BLaER1 treated with 17β-estradiol and CSF1 and Interleukin-3, amounts not matched to agents 10 nM and 100 nM (cell line): Measurements from ENCODE around the gene RRN3.
"Not testable (repeated sequence)": the region's sequence is repeated elsewhere in the genome, so short reads cannot be mapped to it uniquely, and the experiment has no call there.

Source experiments
- H3K27ac ChIP-seq, 11 experiments: shearing (Covaris generic); formaldehyde crosslinking; 2 replicates each; pipeline ENCODE4 v1.8.1; 2022
- H3K27me3 ChIP-seq, 11 experiments: shearing (Covaris generic); formaldehyde crosslinking; 2 replicates each; pipeline ENCODE4 v1.8.1; 2022
- H3K36me3 ChIP-seq, 11 experiments: shearing (Covaris generic); formaldehyde crosslinking; 2 replicates each; pipeline ENCODE4 v1.8.1; 2022
- H3K4me1 ChIP-seq, 10 experiments: shearing (Covaris generic); formaldehyde crosslinking; 2 replicates each; pipeline ENCODE4 v1.8.1; 2022
- H3K4me2 ChIP-seq, 11 experiments: shearing (Covaris generic); formaldehyde crosslinking; 2 replicates each; pipeline ENCODE4 v1.8.1; 2022
- H3K4me3 ChIP-seq, 10 experiments: shearing (Covaris generic); formaldehyde crosslinking; 2 replicates each; pipeline ENCODE4 v1.8.1; 2022
- H3K9ac ChIP-seq, 11 experiments: shearing (Covaris generic); formaldehyde crosslinking; 2 replicates each; pipeline ENCODE4 v1.8.1; 2022
- H3K9me3 ChIP-seq, 11 experiments: shearing (Covaris generic); formaldehyde crosslinking; replicated peaks in 1 of 11; 2 replicates each; pipeline ENCODE4 v1.8.1; 2022
- H4K20me1 ChIP-seq, 11 experiments: shearing (Covaris generic); formaldehyde crosslinking; 2 replicates each; pipeline ENCODE4 v1.8.1; 2022
- Cebpa-rat ChIP-seq, 11 experiments: shearing (Covaris generic); IDR thresholded peaks; 2 replicates each; pipeline ENCODE4 v1.8.1; 2022

Gene RRN3

GRCh38 chr16:15093955-15094827 is at the start of gene RRN3:
Gene RRN3, minus strand, starts transcription at chr16:15094272. Its CDS starts 39 bp downstream, at chr16:15094233.
- H3K4me1 ChIP-seq, result peaks cover 12 to 19% (median 16%) of the 10 kb centered on the region in 10 experiments
- H3K36me3 ChIP-seq, result peaks cover 14 to 37% (median 25%) of the 10 kb centered on the region in 11 experiments
- peak within 1 kb of the TSS; percentile 63 to 91 (median 87); a peak in 21 of 22 replicates for H3K27ac ChIP-seq
- H3K27me3 ChIP-seq, H3K9me3 ChIP-seq: not testable (repeated sequence)
- peak within 1 kb of the TSS; percentile 75 to 91 (median 86) for H3K9ac ChIP-seq
- H3K4me3 ChIP-seq, result peak within 1 kb of the TSS; percentile 65 to 78 (median 70)
- H4K20me1 ChIP-seq, result peaks cover 0 to 34% (median 6%) of the 10 kb centered on the region in 11 experiments; a peak in 9 of 22 replicates
- peak within 1 kb of the TSS; percentile 82 to 95 (median 84) for H3K4me2 ChIP-seq

- not testable (repeated sequence) for H3K4me3 ChIP-seq, H3K27me3 ChIP-seq, H3K9me3 ChIP-seq, H3K36me3 ChIP-seq
- peak overlapping the region in 8 of 11 experiments; percentile 35 to 64 (median 51); a peak in 12 of 22 replicates for H3K9ac ChIP-seq
- peak overlapping the region in 8 of 11 experiments; percentile 19 to 60 (median 36); a peak in 8 of 22 replicates for H3K27ac ChIP-seq
- H3K4me2 ChIP-seq, result peak overlapping the region; percentile 44 to 78 (median 64); a peak in 18 of 22 replicates
- H4K20me1 ChIP-seq, result peaks cover 43 to 92% (median 75%) of the 10 kb centered on the region in 11 experiments; a peak in 20 of 22 replicates
- peaks cover 19 to 48% (median 34%) of the 10 kb centered on the region in 10 experiments for H3K4me1 ChIP-seq
Measured at GRCh38 chr16:15143601-15144091, 49.6 kb upstream of the RRN3 start.

- H3K4me1 ChIP-seq, result peaks cover 19 to 42% (median 31%) of the 10 kb centered on the region in 10 experiments
- peaks cover 43 to 86% (median 75%) of the 10 kb centered on the region in 11 experiments; a peak in 20 of 22 replicates for H4K20me1 ChIP-seq
- H3K27ac ChIP-seq, H3K36me3 ChIP-seq, H3K27me3 ChIP-seq, H3K4me3 ChIP-seq, H3K9me3 ChIP-seq: not testable (repeated sequence)
- peak overlapping the region in 2 of 11 experiments; percentile 60 to 68; a peak in 2 of 22 replicates for H3K4me2 ChIP-seq
- H3K9ac ChIP-seq, result peak overlapping the region in 1 of 11 experiments; percentile 59; a peak in 2 of 22 replicates
Measured at GRCh38 chr16:15142891-15143600, 49.0 kb upstream of the RRN3 start.

- Histone ChIP-seq H3K4me1 (peaks cover 19 to 35% (median 24%) of the 10 kb centered on the region in 10 experiments), H4K20me1 (peaks cover 43 to 81% (median 70%) of the 10 kb centered on the region in 11 experiments; a peak in 20 of 22 replicates)
- H3K36me3 ChIP-seq, H3K4me2 ChIP-seq, H3K4me3 ChIP-seq, H3K27me3 ChIP-seq, H3K27ac ChIP-seq, H3K9me3 ChIP-seq, H3K9ac ChIP-seq: not testable (repeated sequence)
Measured at GRCh38 chr16:15142107-15142890, 48.2 kb upstream of the RRN3 start.

- Histone ChIP-seq H3K9ac (no peak overlapping the region), H3K4me1 (peaks cover 19 to 32% (median 21%) of the 10 kb centered on the region in 10 experiments), H3K4me3 (no peak overlapping the region), H3K36me3 (no peaks in the 10 kb centered on the region), H3K27ac (no peak overlapping the region), H3K9me3 (no peaks in the 10 kb centered on the region), H3K27me3 (no peaks in the 10 kb centered on the region), H4K20me1 (peaks cover 43 to 75% (median 65%) of the 10 kb centered on the region in 11 experiments; a peak in 20 of 22 replicates), H3K4me2 (no peak overlapping the region)
- TF ChIP-seq Cebpa-rat (IDR thresholded peaks at IDR 0.05), result no peak
Measured at GRCh38 chr16:15141586-15141985, 47.5 kb upstream of the RRN3 start.

GRCh38 chr16:15140444-15141365 is 46.6 kb upstream of the RRN3 start:
- not testable (repeated sequence) for H3K9me3 ChIP-seq, H3K9ac ChIP-seq, H3K36me3 ChIP-seq, H3K27me3 ChIP-seq, H3K4me3 ChIP-seq, H3K4me2 ChIP-seq, H3K27ac ChIP-seq
- H3K4me1 ChIP-seq, result peaks cover 19 to 24% (median 21%) of the 10 kb centered on the region in 10 experiments
- H4K20me1 ChIP-seq, result peaks cover 34 to 70% (median 57%) of the 10 kb centered on the region in 11 experiments; a peak in 20 of 22 replicates

GRCh38 chr16:15137514-15137913 is 43.4 kb upstream of the RRN3 start:
- Histone ChIP-seq H4K20me1 (peaks cover 11 to 38% (median 29%) of the 10 kb centered on the region in 11 experiments; a peak in 19 of 22 replicates), H3K36me3 (peaks cover 0 to 13% (median 0%) of the 10 kb centered on the region in 11 experiments; a peak in 8 of 22 replicates)
- not testable (repeated sequence) for H3K9me3 ChIP-seq

GRCh38 chr16:15135483-15136360 is 41.6 kb upstream of the RRN3 start:
- not testable (repeated sequence) for H3K9me3 ChIP-seq, H3K27me3 ChIP-seq, H3K9ac ChIP-seq, H3K27ac ChIP-seq, H3K4me2 ChIP-seq, H3K4me3 ChIP-seq, H3K4me1 ChIP-seq
- H4K20me1 ChIP-seq, result peaks cover 2 to 21% (median 13%) of the 10 kb centered on the region in 11 experiments; a peak in 18 of 22 replicates
- peaks cover 0 to 13% (median 0%) of the 10 kb centered on the region in 11 experiments; a peak in 8 of 22 replicates for H3K36me3 ChIP-seq

More at GRCh38 chr16:15137514-15137913, 43.4 kb upstream of the RRN3 start:
- H3K9ac ChIP-seq, H3K4me3 ChIP-seq, H3K4me1 ChIP-seq, H3K4me2 ChIP-seq, H3K27ac ChIP-seq, H3K27me3 ChIP-seq: not testable (repeated sequence)

GRCh38 chr16:15134752-15135482 is 40.8 kb upstream of the RRN3 start:
- Histone ChIP-seq H4K20me1 (peaks cover 0 to 13% (median 5%) of the 10 kb centered on the region in 11 experiments; a peak in 13 of 22 replicates), H3K36me3 (peaks cover 0 to 17% (median 3%) of the 10 kb centered on the region in 11 experiments; a peak in 9 of 22 replicates)
- not testable (repeated sequence) for H3K4me1 ChIP-seq, H3K9me3 ChIP-seq, H3K27me3 ChIP-seq, H3K4me3 ChIP-seq, H3K4me2 ChIP-seq, H3K9ac ChIP-seq, H3K27ac ChIP-seq

GRCh38 chr16:15133554-15133953 is 39.5 kb upstream of the RRN3 start:
- not testable (repeated sequence) for H3K9ac ChIP-seq, H3K4me3 ChIP-seq, H3K4me1 ChIP-seq, H3K27ac ChIP-seq, H3K27me3 ChIP-seq, H3K9me3 ChIP-seq, H4K20me1 ChIP-seq, H3K4me2 ChIP-seq
- peaks cover 0 to 17% (median 3%) of the 10 kb centered on the region in 11 experiments; a peak in 9 of 22 replicates for H3K36me3 ChIP-seq
